Fibroblast of the aortic adventitia (primary cell): ENCODE data around the gene FRMD1. TPM values are rescaled to one million over a fixed set of nuclear protein-coding genes. Genes with fewer than 3 reads are reported as not detected.
"Not testable (repeated sequence)": the region's sequence is repeated elsewhere in the genome, so short reads cannot be mapped to it uniquely, and the experiment has no call there.

Experiments used
- DNase-seq: peaks from one replicate; pipeline ENCODE4 v3.0.0-alpha.2; 2010; ENCODE audit warnings: low read depth
- H3K4me3 ChIP-seq: 2 replicates; pipeline ENCODE4 v1.5.1; 2011; ENCODE audit warnings: low read depth, mild to moderate bottlenecking, control low read depth, low read length, moderate library complexity
- total RNA-seq: library from RNA; depleted of rRNA; stranded (reverse); fragments of >200 nt; gene quantifications from 2 replicates; pipeline ENCODE4 v1.2.3, GENCODE V29; 2012; ENCODE audit warnings: low replicate concordance
- TF ChIP-seq, protein P1 (sequence below): IDR thresholded peaks from 2 replicates; pipeline ENCODE4 v1.5.1; 2011; ENCODE audit warnings: mild to moderate bottlenecking, low read length, control low read depth, inconsistent platforms; ENCODE audit not compliant: insufficient read depth

The FRMD1 gene
- total RNA-seq, 1 donor = not detected

DNA sequence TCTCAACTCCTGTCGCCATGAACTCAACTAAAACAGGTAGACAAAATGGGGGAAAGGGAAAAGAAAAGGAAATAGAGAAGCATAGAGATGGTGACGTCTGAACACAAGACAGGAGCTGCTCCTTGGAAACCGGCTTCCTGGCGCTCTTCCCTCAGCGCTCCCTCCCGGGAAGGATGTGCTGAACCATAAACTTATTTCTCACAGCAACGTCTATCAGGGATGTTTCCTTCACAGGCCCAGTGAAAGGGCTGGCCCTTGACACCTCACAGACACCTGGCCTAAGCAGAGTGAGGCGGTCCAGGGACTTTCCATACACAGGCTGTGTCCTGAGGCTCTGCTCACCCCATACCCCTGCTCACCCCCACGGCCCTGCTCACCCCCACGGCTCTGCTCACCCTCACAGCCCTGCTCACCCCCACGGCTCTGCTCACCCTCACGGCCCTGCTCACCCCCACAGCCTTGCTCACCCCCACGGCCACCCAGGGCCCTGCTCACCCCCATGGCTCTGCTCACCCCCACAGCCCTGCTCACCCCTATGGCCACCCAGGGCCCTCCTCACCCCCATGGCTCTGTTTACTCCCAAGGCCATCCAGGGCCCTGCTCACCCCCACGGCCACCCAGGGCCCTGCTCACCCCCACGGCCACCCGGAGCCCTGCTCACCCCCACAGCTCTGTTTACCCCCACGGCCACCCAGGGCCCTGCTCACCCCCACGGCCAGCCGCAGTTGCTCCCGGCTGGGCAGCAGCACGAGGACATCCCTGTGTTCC is 653 bp downstream of the FRMD1 start:
- no peak for DNase-seq
- no peak overlapping the region for H3K4me3 ChIP-seq
- TF ChIP-seq, protein P1, sequence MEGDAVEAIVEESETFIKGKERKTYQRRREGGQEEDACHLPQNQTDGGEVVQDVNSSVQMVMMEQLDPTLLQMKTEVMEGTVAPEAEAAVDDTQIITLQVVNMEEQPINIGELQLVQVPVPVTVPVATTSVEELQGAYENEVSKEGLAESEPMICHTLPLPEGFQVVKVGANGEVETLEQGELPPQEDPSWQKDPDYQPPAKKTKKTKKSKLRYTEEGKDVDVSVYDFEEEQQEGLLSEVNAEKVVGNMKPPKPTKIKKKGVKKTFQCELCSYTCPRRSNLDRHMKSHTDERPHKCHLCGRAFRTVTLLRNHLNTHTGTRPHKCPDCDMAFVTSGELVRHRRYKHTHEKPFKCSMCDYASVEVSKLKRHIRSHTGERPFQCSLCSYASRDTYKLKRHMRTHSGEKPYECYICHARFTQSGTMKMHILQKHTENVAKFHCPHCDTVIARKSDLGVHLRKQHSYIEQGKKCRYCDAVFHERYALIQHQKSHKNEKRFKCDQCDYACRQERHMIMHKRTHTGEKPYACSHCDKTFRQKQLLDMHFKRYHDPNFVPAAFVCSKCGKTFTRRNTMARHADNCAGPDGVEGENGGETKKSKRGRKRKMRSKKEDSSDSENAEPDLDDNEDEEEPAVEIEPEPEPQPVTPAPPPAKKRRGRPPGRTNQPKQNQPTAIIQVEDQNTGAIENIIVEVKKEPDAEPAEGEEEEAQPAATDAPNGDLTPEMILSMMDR = no peak

DNA sequence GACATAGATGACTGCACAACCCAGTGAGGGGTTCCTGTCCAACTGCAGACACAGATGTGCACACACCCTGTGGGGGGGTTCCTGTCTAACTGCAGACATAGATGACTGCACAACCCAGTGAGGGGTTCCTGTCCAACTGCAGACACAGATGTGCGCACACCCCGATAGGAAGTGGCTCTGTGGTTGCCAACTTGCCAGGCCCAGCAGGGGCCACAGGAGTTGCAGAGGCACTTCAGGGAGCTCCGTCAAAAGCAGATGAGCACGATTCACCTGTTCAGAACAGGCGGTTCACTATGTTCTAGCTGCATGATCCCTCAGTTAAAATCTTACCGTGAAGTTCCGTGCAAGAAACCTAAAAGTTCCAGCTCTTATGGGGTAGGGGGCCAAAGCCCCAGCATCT is 1.6 kb downstream of the FRMD1 start:
- DNase-seq, H3K4me3 ChIP-seq: not testable (repeated sequence)

GRCh38 chr6:168075787-168076202 is 3.2 kb downstream of the FRMD1 start:
- TF ChIP-seq, protein P1 = no peak
- DNase-seq = no peak
- H3K4me3 ChIP-seq = no peak overlapping the region

DNA sequence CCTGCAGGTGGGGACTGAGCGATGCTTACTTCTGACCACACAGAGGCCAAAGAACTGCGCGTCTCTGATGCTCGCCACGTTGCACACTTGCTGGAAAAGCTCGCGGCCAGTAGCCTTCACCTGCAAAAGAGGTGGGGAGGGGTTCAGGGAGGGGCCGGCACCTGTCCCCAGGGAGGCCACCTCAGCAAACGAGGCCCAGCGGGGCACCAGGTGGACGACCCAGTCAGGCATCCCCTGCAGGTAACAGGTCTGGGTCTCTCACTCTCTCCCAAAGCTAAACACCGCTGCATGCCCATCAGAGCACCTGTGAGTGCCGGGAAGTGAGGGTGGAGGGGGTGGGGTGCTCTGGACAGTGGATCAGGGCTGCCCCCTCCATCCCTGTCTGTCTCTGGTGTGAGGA is 3.8 kb downstream of the FRMD1 start:
- no peak overlapping the region for H3K4me3 ChIP-seq
- DNase-seq = no peak
- TF ChIP-seq, protein P1 = no peak

- no peak overlapping the region for H3K4me3 ChIP-seq
- DNase-seq = no peak
- TF ChIP-seq, protein P1 = no peak
Measured at GRCh38 chr6:168073937-168074730, 4.9 kb downstream of the FRMD1 start.

- no peak overlapping the region for H3K4me3 ChIP-seq
- TF ChIP-seq, protein P1 = no peak
- no peak for DNase-seq
Measured at GRCh38 chr6:168072730-168073129, 6.3 kb downstream of the FRMD1 start.

DNA sequence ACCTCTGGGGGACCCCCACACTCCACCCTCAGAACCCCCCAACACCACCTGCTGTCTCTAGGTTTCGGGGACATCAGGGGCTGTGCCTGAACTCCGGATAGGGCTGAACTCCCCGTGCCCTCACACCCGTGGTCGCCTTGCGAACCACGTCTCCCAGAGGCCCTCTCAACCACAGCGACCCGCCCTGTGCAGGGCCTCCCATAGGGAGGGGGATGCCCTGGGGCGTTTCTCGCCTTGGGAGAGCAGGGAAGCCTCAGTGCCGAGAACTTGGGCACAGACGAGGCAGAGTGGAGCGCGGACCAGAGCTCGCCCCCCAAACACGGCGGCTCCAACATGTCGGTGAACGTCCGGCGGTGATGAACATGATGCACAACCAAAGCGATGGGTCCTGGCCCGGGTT is 6.8 kb downstream of the FRMD1 start:
- no peak for DNase-seq
- H3K4me3 ChIP-seq = no peak overlapping the region
- TF ChIP-seq, protein P1 = no peak
